Measurements from ENCODE around the gene RAB15. TPM values are rescaled to one million over a fixed set of nuclear protein-coding genes. Genes with fewer than 3 reads are reported as not detected.

RAB15 gene
- total RNA-seq, 3 donors from 2014 or later, result 1.3 to 24.0 (median 17.7) TPM

GRCh38 chr14:65002586-65003210 lies 30.6 kb upstream of the RAB15 start:
- Histone ChIP-seq H3K27me3 (no peaks in the 10 kb centered on the region), H3K4me3 (no peak overlapping the region), H3K27ac (peak overlapping the region in 1 of 2 donors; percentile 41), H3K36me3 (no peaks in the 10 kb centered on the region), H3K4me1 (no peaks in the 10 kb centered on the region), H3K9me3 (no peaks in the 10 kb centered on the region)
- TF ChIP-seq POLR2A (IDR thresholded peaks at IDR 0.05), result no peak
- TF ChIP-seq, protein P1, sequence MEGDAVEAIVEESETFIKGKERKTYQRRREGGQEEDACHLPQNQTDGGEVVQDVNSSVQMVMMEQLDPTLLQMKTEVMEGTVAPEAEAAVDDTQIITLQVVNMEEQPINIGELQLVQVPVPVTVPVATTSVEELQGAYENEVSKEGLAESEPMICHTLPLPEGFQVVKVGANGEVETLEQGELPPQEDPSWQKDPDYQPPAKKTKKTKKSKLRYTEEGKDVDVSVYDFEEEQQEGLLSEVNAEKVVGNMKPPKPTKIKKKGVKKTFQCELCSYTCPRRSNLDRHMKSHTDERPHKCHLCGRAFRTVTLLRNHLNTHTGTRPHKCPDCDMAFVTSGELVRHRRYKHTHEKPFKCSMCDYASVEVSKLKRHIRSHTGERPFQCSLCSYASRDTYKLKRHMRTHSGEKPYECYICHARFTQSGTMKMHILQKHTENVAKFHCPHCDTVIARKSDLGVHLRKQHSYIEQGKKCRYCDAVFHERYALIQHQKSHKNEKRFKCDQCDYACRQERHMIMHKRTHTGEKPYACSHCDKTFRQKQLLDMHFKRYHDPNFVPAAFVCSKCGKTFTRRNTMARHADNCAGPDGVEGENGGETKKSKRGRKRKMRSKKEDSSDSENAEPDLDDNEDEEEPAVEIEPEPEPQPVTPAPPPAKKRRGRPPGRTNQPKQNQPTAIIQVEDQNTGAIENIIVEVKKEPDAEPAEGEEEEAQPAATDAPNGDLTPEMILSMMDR (IDR thresholded peaks at IDR 0.05), result no peak
- TF ChIP-seq POLR2AphosphoS5 (IDR thresholded peaks at IDR 0.05), result no peak
- intact Hi-C loops (cut with DNase I; ENCODE audit: low total_unique reads), result no loop called here
- DNase-seq (ENCODE audit: low spot score in 2 of 2), result no peak

GRCh38 chr14:65001723-65002122 lies 29.6 kb upstream of the RAB15 start:
- DNase-seq (ENCODE audit: low spot score in 2 of 2), result no peak
- no peak overlapping the region for H3K27ac ChIP-seq
- intact Hi-C loops (cut with DNase I; ENCODE audit: low total_unique reads), result no loop called here
- no peaks in the 10 kb centered on the region for H3K27me3 ChIP-seq
- no peak overlapping the region for H3K4me3 ChIP-seq
- no peaks in the 10 kb centered on the region for H3K4me1 ChIP-seq
- H3K36me3 ChIP-seq, result no peaks in the 10 kb centered on the region
- TF ChIP-seq POLR2A (IDR thresholded peaks at IDR 0.05) (no peak), POLR2AphosphoS5 (IDR thresholded peaks at IDR 0.05) (no peak)
- TF ChIP-seq, protein P1 (IDR thresholded peaks at IDR 0.05), result no peak
- H3K9me3 ChIP-seq, result no peaks in the 10 kb centered on the region

- Histone ChIP-seq H3K4me3 (no peak overlapping the region), H3K27me3 (no peaks in the 10 kb centered on the region), H3K4me1 (no peaks in the 10 kb centered on the region), H3K27ac (no peak overlapping the region), H3K36me3 (no peaks in the 10 kb centered on the region), H3K9me3 (no peaks in the 10 kb centered on the region)
- intact Hi-C loops (cut with DNase I; ENCODE audit: low total_unique reads), result no loop called here
- DNase-seq (ENCODE audit: low spot score in 2 of 2), result no peak
- TF ChIP-seq, protein P1 (IDR thresholded peaks at IDR 0.05), result no peak
- TF ChIP-seq POLR2A (IDR thresholded peaks at IDR 0.05) (no peak), POLR2AphosphoS5 (IDR thresholded peaks at IDR 0.05) (no peak)
These were observed 28.9 kb upstream of the RAB15 start for GRCh38 chr14:65000898-65001591.

DNA sequence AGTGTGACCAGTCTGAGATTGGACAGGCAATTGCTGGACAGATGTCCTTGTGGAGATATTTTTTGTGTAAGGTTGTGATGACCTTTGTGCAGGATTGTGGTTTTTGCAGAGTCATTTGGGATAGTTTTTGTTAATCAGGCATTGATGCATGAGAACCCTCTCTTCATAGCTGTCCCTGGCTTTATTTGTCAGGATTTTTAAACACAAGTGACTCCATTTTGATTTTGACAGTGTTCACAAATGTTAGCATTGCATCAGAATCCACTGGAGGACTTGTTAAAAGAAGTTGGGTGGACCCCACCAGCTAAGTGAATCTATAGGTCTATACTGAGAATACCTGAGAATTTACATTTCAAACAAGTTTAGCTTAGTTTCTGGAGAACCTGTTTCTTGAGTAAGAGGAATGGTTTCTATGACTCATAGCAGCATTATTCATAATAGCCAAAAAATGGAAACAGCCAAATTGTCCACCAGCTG lies 26.4 kb upstream of the RAB15 start:
- H3K27me3 ChIP-seq, result no peaks in the 10 kb centered on the region
- no peak for DNase-seq (ENCODE audit: low spot score in 2 of 2)

More for the DNA sequence above, 26.4 kb upstream of the RAB15 start:
- no peak for TF ChIP-seq POLR2A (IDR thresholded peaks at IDR 0.05)
- TF ChIP-seq, protein P1 (IDR thresholded peaks at IDR 0.05), result no peak
- no peak for TF ChIP-seq POLR2AphosphoS5 (IDR thresholded peaks at IDR 0.05)
- Histone ChIP-seq H3K9me3 (no peaks in the 10 kb centered on the region), H3K27ac (no peak overlapping the region), H3K4me3 (no peak overlapping the region), H3K36me3 (no peaks in the 10 kb centered on the region), H3K4me1 (no peaks in the 10 kb centered on the region)
- intact Hi-C loops (cut with DNase I; ENCODE audit: low total_unique reads), result no loop called here

All from breast epithelium (tissue), 4 donors.